Midbrain (tissue), 1 donor: ENCODE data around the gene HMCN1.

Experiments
- DNase-seq: peaks from one replicate; lab custom pipeline; 2025; lab: John Stamatoyannopoulos, UW

Gene HMCN1

DNA sequence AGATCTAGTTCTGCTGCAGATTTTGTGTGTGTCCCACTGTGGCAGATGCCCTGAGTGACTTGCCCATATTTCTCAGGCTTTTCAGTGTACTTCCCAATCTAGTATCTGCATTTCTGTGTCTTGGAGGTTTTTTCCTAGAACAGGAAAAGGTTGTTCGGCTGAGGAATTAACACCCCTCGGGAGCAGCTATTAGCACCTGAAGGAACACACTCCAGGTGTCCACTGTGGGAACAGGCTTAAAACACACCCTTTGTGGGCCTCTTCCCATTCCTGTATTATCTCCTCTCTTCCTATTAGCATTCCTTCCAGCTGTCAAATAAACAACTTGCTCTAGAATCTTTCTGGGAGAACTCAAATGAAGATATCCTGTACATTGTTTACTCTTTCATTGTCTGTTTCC, 178.3 kb downstream of the HMCN1 start:
- DNase-seq = no peak

- DNase-seq = no peak
Observed at GRCh38 chr1:185914089-185914488, 179.9 kb downstream of the HMCN1 start.

DNA sequence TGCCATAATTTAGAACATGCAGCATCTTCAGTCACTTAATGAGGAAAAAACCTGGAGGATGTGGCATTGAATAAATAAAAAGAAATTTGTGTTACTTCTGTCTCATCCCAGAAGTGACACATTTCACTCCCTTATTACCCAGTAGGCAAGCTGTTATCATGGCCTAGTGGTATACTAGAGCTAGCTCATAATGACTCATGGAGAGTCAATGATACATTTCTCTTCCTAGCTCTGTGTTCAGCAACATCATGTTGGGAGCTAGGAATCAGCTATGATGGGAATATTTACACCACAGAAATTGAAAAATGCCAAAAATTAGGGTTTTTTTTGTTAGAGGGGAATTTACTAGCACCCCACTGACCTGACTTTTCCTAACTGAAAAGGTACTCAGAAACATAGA, 182.7 kb downstream of the HMCN1 start:
- DNase-seq = no peak

DNA sequence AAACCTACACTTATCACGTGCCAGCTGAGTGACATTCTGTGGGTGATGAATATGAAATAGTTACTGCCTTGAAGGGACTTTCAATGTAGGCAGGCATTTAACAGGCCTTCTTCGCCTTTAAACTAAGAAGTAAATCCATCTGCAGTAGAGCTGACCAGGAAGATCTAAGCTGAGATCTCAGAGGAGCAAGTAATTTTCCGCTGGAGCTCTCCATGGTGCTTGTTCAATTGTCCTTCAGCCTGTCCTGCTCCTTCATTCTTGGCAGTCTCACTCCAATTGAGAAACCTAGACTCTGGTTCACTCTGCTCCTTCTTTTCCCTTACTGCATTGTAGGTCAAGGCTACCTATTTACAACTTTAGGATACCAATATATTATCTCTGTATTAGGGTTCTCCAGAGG, 183.5 kb downstream of the HMCN1 start:
- DNase-seq = no peak

DNA sequence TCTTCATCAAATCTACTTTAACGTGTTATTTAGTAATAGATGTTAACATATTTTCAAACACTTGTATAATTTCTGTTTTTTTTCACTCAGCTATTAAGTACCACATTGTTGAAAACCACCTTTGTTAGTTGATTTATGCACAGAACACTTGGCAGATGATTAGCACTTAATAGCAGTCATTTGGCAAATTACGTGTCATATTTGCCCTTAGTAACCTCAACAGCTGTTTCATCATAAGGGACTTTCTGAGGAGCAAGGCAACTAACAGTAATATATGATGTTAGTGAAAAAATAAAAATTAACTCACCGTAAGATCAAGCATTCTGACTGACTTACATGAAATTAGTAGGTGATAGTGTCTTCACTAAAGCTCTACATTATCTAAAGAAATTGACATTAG, 186.4 kb downstream of the HMCN1 start:
- DNase-seq = no peak

DNA sequence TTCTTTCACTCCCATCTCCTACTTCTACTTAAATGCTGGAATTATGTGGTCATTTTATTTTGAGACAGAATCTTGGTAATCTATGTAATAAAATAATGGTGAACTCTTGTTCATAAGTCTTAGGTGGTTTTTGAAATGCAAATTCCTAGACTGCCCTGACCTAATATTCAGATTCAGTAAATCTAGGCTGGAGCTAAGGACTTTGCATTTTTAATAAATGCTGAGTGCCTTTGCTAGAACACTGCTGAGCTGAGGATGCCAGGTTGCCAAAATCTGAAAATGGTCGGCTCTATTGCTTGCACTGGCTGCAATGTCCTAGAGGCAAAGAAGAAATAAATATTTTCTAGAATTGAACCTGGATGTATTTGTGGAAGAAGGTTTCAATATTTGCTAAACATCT, 187.4 kb downstream of the HMCN1 start:
- no peak for DNase-seq

DNA sequence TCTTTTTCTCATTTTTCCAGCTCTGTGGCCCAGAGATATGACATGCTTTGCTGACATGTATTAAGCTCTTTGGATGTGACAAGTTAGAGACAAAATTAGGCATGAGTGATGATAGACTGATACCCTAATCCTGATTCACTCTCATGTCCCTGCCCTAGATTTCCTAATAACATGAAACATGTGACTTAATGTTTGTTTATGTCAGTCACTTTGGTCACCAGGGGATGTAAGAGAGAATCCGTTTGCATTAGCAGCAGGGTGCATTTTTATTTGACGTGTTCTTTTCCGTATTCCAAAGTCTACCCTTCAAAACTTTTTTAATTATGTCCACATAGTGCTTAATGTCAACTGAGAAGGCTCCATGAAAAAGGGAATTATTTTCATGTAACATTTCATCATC, 192.4 kb downstream of the HMCN1 start:
- no peak for DNase-seq

DNA sequence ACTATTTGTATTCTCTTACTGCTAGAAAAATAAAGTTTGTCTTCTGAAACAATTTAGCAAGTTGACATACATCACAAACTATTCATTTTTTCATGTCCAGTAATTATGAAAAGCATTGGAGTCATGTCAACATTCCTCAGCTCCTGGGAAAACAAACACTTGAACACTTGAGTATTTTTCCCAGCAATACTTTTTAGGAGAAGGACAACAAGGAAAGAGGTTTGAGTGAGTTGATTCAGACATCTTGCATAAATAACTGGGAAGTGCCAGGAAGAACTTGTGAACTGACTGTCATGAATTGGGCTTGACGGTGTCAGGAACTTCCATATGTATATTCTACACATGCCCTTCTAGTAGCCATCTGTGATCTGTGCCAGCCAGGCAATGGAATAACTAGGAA, 195.6 kb downstream of the HMCN1 start:
- no peak for DNase-seq

- no peak for DNase-seq
Observed at GRCh38 chr1:185931438-185931837, 197.2 kb downstream of the HMCN1 start.

DNA sequence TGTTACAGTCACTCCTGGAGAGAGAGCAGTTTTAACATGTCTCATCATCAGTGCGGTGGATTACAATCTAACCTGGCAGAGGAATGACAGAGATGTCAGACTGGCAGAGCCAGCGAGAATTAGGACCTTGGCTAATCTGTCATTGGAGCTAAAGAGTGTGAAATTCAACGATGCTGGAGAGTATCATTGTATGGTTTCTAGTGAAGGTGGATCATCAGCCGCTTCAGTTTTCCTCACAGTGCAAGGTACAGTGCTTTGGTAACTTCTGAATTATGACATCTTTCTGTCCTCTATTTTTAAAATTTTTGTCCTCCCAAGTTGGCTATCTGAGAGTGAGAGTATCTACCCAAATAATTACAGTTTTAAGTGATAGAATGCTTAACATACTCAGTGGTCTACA, 199.4 kb downstream of the HMCN1 start:
- DNase-seq = no peak

DNA sequence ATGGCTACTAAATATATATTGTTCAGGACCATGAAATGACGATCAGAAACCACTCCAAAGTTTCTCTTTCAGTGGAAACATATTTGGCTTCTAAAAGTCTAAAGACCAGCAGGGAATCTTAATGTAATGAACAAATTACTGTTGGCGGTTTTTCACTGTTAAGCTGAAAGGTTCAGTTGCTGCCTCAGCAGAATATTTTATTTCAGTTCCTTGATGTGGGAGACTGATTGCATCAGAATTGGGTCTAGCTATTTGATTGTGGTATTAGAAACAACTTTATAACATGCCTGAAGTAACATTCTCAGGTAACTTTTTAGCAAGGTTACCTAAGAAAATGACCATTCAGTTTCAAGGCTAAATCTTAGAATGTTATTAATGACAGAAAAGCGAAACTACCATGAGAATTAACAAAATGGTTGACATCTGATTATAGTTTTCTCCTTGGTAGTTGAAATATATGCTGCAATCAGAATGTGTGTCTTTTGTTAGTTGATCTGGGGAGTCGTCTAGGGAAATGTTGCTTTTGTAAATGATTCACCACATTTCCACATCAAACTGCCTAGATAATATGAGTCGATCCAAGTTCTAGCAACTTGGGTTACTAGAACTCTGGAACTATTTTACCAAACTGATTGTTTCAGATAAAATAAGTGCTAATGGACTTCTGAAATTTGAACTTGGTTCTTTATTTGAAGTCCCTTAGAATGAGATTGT, 200.4 kb downstream of the HMCN1 start:
- DNase-seq = no peak

DNA sequence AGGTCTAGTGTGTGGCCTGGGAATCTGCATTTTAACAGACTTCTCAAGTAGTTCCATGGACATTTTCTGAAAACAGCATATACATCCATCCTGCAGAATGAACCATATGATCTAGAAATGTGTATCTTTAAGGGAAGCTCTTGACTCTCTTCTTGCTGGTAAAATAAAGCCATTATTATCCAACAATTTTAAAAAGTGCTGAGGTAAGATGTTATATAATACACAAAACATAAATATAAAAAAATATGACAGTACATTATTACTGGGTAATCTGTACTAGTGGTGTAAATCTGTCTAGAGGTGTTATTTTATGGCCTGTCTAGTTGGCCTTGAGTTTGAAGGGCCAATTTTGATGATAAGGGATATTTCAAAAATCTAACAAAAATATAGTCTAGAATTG, 201.2 kb downstream of the HMCN1 start:
- no peak for DNase-seq

DNA sequence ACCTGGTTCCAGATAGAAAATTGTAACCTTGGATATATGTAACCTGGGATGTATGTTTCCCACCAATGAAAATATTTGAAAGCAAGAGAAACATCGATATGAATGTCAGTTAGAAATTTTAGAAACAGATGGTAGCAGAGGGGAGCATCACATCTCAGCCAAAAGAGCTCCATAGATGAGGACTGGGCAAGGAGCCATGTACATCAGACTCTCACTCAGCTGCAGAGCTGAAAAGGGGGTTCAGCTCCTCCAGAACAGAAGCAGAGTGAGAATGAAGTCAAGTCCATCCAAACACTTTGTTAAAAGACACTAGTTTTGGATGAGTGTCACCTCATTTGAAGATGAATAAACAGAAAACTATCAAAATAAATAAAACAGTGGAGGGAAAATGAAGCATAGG, 202.4 kb downstream of the HMCN1 start:
- DNase-seq = no peak

DNA sequence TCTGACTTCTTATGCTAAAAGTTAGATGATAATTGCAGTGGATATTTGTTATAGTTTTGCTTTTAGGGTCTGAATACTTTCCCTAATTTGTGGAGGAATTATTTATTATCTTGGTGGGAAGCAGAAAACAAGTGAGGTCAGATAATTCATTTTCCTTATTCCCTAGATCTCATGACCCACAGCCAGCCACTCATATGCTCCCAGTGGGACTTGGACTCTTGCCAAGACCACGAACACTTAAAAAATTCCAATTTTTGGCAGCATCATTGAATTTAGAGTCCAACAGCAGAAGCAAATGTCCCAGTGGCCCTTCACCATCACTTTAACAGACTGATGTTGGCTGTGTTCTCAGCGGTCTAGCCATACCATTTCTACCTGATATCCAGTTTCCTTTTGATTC, 204.2 kb downstream of the HMCN1 start:
- DNase-seq = no peak

- DNase-seq = no peak
Observed at GRCh38 chr1:185939142-185939541, 205.0 kb downstream of the HMCN1 start.

DNA sequence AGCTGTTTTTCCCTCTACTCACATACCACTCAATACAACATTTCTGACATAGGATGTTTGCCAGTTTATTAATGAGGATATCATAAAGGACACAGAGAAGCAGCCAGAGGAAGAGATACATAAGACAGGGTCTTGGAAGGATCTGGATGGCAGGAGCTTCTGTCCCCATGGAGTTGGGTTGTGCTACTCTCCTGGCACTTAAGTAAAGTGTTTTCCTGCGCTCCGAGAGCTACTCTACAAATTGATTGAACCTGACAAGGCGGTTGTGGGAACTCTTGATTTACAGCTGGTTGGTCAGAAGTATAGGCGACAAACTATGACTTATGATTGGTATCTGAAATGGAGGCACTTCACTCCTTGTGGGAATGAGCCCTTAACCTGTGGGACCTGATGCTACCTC, 208.8 kb downstream of the HMCN1 start:
- no peak for DNase-seq

GRCh38 chr1:185956881-185957280, 222.7 kb downstream of the HMCN1 start:
- no peak for DNase-seq

- DNase-seq = no peak
Observed at GRCh38 chr1:185957441-185958363, 223.5 kb downstream of the HMCN1 start.

DNA sequence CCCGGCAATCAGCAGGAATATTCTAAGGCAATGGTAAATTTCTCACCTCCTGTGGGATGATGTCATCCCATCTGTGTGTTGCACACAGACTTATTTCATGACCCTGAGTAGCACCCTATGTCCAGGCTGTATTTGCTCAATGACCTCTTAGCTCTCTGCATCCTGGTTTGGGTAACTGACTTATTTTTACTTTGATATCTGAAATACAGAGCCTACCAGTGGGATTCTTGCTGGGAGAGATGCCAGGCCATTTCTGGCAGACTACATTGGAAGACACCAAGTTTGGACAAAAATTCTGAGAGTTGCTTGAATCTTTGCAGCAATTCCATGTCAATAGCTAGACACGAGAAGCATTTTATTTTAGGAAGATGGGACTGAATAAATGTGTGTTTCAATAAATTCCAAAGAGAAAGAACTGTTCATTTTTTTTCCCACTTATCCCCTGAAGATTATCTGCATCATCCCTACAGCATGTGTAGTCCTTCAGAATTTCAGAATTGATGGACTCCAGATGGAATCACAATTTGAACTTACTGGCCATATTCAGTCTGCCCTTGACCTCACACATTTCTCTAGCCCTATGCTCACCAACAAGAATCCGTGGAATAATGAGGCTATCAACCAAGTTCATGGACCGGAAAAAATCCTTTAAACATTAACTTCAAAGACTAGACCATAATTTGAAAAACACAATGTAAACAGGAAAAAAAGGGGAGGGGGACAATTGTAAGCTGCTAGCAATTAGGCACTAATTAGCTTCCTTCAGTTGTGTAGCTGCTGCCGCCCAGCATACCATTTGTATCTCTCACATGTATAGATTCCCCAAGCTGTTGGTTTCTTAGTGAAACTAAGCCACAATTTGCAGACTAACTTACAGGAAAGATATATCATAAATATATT, 226.5 kb downstream of the HMCN1 start:
- no peak for DNase-seq

DNA sequence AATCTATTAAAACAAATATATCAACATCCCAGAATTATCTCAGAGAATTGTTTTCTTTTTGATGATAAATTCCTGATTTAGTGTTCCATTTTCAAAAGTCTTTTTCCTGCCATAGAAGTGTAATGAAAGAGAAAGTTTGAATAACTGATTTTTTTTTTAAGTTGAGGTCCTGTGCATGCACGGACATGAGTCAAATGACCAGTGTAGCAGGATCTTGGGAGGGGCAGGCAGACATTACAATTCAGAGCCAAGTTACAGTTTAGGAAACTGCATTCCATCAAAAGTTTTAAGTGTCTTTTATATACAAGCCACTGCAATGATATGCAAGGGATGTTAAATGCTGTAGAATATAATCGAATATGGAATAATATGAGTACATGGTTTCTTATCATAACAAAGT, 227.5 kb downstream of the HMCN1 start:
- DNase-seq = no peak

GRCh38 chr1:185964946-185965345, 230.8 kb downstream of the HMCN1 start:
- no peak for DNase-seq

DNA sequence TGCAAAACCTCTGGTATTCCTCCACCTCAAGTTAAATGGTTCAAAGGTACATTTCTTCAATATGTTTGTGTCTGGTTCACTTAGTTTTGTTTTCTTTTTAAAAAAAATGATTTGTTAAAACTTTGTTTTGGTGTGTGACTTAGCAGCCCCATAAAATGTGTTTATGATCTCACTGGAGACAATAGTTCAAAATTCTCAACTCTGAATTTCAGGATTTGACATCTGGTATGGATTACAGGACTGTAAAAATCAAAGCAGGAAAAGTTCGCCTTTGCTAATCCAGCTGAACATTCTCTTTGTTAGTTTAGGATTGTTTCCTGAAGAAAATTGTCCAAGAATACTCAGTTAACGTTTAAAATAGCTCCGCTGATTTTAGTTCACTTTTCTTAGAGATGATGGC, 231.7 kb downstream of the HMCN1 start:
- DNase-seq = no peak
